ENCODE results near the gene SLFN12L.

Gene SLFN12L

GRCh38 chr17:35453171-35453570 is 84.3 kb downstream of the SLFN12L start:
- H3K9ac ChIP-seq (ENCODE audit: low read depth, low read length): no peak overlapping the region
- H3K36me3 ChIP-seq (ENCODE audit: insufficient read depth, low read length): no peaks in the 10 kb centered on the region
- no peak overlapping the region for H3K4me3 ChIP-seq (ENCODE audit: low read length)
- peaks cover 10% of the 10 kb centered on the region for H3K4me1 ChIP-seq (ENCODE audit: control insufficient read depth, insufficient read depth, low read length)
- H3K27me3 ChIP-seq (ENCODE audit: control insufficient read depth, insufficient read depth, low read length): peaks cover 46% of the 10 kb centered on the region
- no peak overlapping the region for H3K4me2 ChIP-seq (ENCODE audit: low read length)
- no peaks in the 10 kb centered on the region for H3K9me3 ChIP-seq (replicated peaks; ENCODE audit: low read length)

GRCh38 chr17:35449371-35449931 is 88.0 kb downstream of the SLFN12L start:
- peak overlapping the region; percentile 88 for H3K4me2 ChIP-seq (ENCODE audit: low read length)
- H3K27me3 ChIP-seq (ENCODE audit: control insufficient read depth, insufficient read depth, low read length): peaks cover 71% of the 10 kb centered on the region
- H3K9ac ChIP-seq (ENCODE audit: low read depth, low read length): no peak overlapping the region
- peaks cover 11% of the 10 kb centered on the region for H3K4me1 ChIP-seq (ENCODE audit: control insufficient read depth, insufficient read depth, low read length)
- peak overlapping the region; percentile 41 for H3K4me3 ChIP-seq (ENCODE audit: low read length)
- no peaks in the 10 kb centered on the region for H3K36me3 ChIP-seq (ENCODE audit: insufficient read depth, low read length)
- no peaks in the 10 kb centered on the region for H3K9me3 ChIP-seq (replicated peaks; ENCODE audit: low read length)

GRCh38 chr17:35448899-35449227 is 88.6 kb downstream of the SLFN12L start:
- Histone ChIP-seq H3K27me3 (ENCODE audit: control insufficient read depth, insufficient read depth, low read length) (peaks cover 71% of the 10 kb centered on the region), H3K4me1 (ENCODE audit: control insufficient read depth, insufficient read depth, low read length) (peaks cover 11% of the 10 kb centered on the region), H3K9ac (ENCODE audit: low read depth, low read length) (no peak overlapping the region), H3K9me3 (replicated peaks; ENCODE audit: low read length) (no peaks in the 10 kb centered on the region), H3K4me2 (ENCODE audit: low read length) (peak overlapping the region; percentile 88), H3K4me3 (ENCODE audit: low read length) (peak overlapping the region; percentile 71), H3K36me3 (ENCODE audit: insufficient read depth, low read length) (no peaks in the 10 kb centered on the region)

GRCh38 chr17:35448214-35448898 is 89.1 kb downstream of the SLFN12L start, which contains the start of gene SLFN13:
TSS of gene SLFN13 (minus strand) at chr17:35448766. CDS start at chr17:35445680, 3,086 bp downstream.
- Histone ChIP-seq H3K9ac (ENCODE audit: low read depth, low read length) (peak within 1 kb of the TSS; percentile 25), H3K4me2 (ENCODE audit: low read length) (peak within 1 kb of the TSS; percentile 88), H3K9me3 (replicated peaks; ENCODE audit: low read length) (no peaks in the 10 kb centered on the region), H3K36me3 (ENCODE audit: insufficient read depth, low read length) (no peaks in the 10 kb centered on the region), H3K27me3 (ENCODE audit: control insufficient read depth, insufficient read depth, low read length) (peaks cover 75% of the 10 kb centered on the region), H3K4me1 (ENCODE audit: control insufficient read depth, insufficient read depth, low read length) (peaks cover 11% of the 10 kb centered on the region), H3K4me3 (ENCODE audit: low read length) (peak within 1 kb of the TSS; percentile 71)

- H3K36me3 ChIP-seq (ENCODE audit: insufficient read depth, low read length): no peaks in the 10 kb centered on the region
- H3K27me3 ChIP-seq (ENCODE audit: control insufficient read depth, insufficient read depth, low read length): peaks cover 66% of the 10 kb centered on the region
- H3K4me2 ChIP-seq (ENCODE audit: low read length): peak overlapping the region; percentile 88
- no peak overlapping the region for H3K4me3 ChIP-seq (ENCODE audit: low read length)
- peaks cover 11% of the 10 kb centered on the region for H3K4me1 ChIP-seq (ENCODE audit: control insufficient read depth, insufficient read depth, low read length)
- H3K9ac ChIP-seq (ENCODE audit: low read depth, low read length): no peak overlapping the region
- no peaks in the 10 kb centered on the region for H3K9me3 ChIP-seq (replicated peaks; ENCODE audit: low read length)
These were observed 90.0 kb downstream of the SLFN12L start for GRCh38 chr17:35447499-35447898.

GRCh38 chr17:35438433-35438832 is 99.0 kb downstream of the SLFN12L start:
- no peaks in the 10 kb centered on the region for H3K9me3 ChIP-seq (replicated peaks; ENCODE audit: low read length)
- no peaks in the 10 kb centered on the region for H3K36me3 ChIP-seq (ENCODE audit: insufficient read depth, low read length)
- peaks cover under 1% of the 10 kb centered on the region for H3K27me3 ChIP-seq (ENCODE audit: control insufficient read depth, insufficient read depth, low read length)
- H3K4me2 ChIP-seq (ENCODE audit: low read length): no peak overlapping the region
- H3K4me1 ChIP-seq (ENCODE audit: control insufficient read depth, insufficient read depth, low read length): peaks cover 5% of the 10 kb centered on the region
- no peak overlapping the region for H3K4me3 ChIP-seq (ENCODE audit: low read length)
- H3K9ac ChIP-seq (ENCODE audit: low read depth, low read length): no peak overlapping the region

- peak overlapping the region; percentile 83 for H3K4me2 ChIP-seq (ENCODE audit: low read length)
- H3K9ac ChIP-seq (ENCODE audit: low read depth, low read length): peak overlapping the region; percentile 88
- no peaks in the 10 kb centered on the region for H3K27me3 ChIP-seq (ENCODE audit: control insufficient read depth, insufficient read depth, low read length)
- peak overlapping the region; percentile 74 for H3K4me3 ChIP-seq (ENCODE audit: low read length)
- H3K9me3 ChIP-seq (replicated peaks; ENCODE audit: low read length): no peaks in the 10 kb centered on the region
- no peaks in the 10 kb centered on the region for H3K36me3 ChIP-seq (ENCODE audit: insufficient read depth, low read length)
- H3K4me1 ChIP-seq (ENCODE audit: control insufficient read depth, insufficient read depth, low read length): peaks cover 17% of the 10 kb centered on the region
These were observed 104.2 kb downstream of the SLFN12L start for GRCh38 chr17:35433075-35433894.

GRCh38 chr17:35432176-35433074 is 105.1 kb downstream of the SLFN12L start, which contains the start of gene SLFN12:
TSS of gene SLFN12 (minus strand) at chr17:35432500. CDS start at chr17:35423028, 9,472 bp downstream.
- Histone ChIP-seq H3K9ac (ENCODE audit: low read depth, low read length) (peak within 1 kb of the TSS; percentile 88), H3K9me3 (replicated peaks; ENCODE audit: low read length) (no peaks in the 10 kb centered on the region), H3K27me3 (ENCODE audit: control insufficient read depth, insufficient read depth, low read length) (no peaks in the 10 kb centered on the region), H3K4me1 (ENCODE audit: control insufficient read depth, insufficient read depth, low read length) (peaks cover 17% of the 10 kb centered on the region), H3K4me2 (ENCODE audit: low read length) (peak within 1 kb of the TSS; percentile 83), H3K36me3 (ENCODE audit: insufficient read depth, low read length) (no peaks in the 10 kb centered on the region), H3K4me3 (ENCODE audit: low read length) (peak within 1 kb of the TSS; percentile 74)

- Histone ChIP-seq H3K9ac (ENCODE audit: low read depth, low read length) (no peak overlapping the region), H3K36me3 (ENCODE audit: insufficient read depth, low read length) (no peaks in the 10 kb centered on the region), H3K4me1 (ENCODE audit: control insufficient read depth, insufficient read depth, low read length) (peaks cover 17% of the 10 kb centered on the region), H3K27me3 (ENCODE audit: control insufficient read depth, insufficient read depth, low read length) (no peaks in the 10 kb centered on the region), H3K9me3 (replicated peaks; ENCODE audit: low read length) (no peaks in the 10 kb centered on the region), H3K4me3 (ENCODE audit: low read length) (no peak overlapping the region), H3K4me2 (ENCODE audit: low read length) (no peak overlapping the region)
These were observed 107.8 kb downstream of the SLFN12L start for GRCh38 chr17:35429702-35430101.

GRCh38 chr17:35428229-35428628 is 109.2 kb downstream of the SLFN12L start:
- no peaks in the 10 kb centered on the region for H3K9me3 ChIP-seq (replicated peaks; ENCODE audit: low read length)
- H3K36me3 ChIP-seq (ENCODE audit: insufficient read depth, low read length): no peaks in the 10 kb centered on the region
- peaks cover 10% of the 10 kb centered on the region for H3K4me1 ChIP-seq (ENCODE audit: control insufficient read depth, insufficient read depth, low read length)
- no peak overlapping the region for H3K9ac ChIP-seq (ENCODE audit: low read depth, low read length)
- H3K4me3 ChIP-seq (ENCODE audit: low read length): no peak overlapping the region
- no peak overlapping the region for H3K4me2 ChIP-seq (ENCODE audit: low read length)
- H3K27me3 ChIP-seq (ENCODE audit: control insufficient read depth, insufficient read depth, low read length): no peaks in the 10 kb centered on the region

GRCh38 chr17:35423761-35424160 is 113.7 kb downstream of the SLFN12L start:
- Histone ChIP-seq H3K36me3 (ENCODE audit: insufficient read depth, low read length) (no peaks in the 10 kb centered on the region), H3K27me3 (ENCODE audit: control insufficient read depth, insufficient read depth, low read length) (no peaks in the 10 kb centered on the region), H3K9ac (ENCODE audit: low read depth, low read length) (no peak overlapping the region), H3K4me1 (ENCODE audit: control insufficient read depth, insufficient read depth, low read length) (no peaks in the 10 kb centered on the region), H3K4me3 (ENCODE audit: low read length) (no peak overlapping the region), H3K9me3 (replicated peaks; ENCODE audit: low read length) (no peaks in the 10 kb centered on the region), H3K4me2 (ENCODE audit: low read length) (no peak overlapping the region)

Measured in skeletal muscle satellite cell (primary cell).